Measurements from ENCODE around the gene CCDC192. TPM values are rescaled to one million over a fixed set of nuclear protein-coding genes. Genes with fewer than 3 reads are reported as not detected.

The CCDC192 gene, protein sequence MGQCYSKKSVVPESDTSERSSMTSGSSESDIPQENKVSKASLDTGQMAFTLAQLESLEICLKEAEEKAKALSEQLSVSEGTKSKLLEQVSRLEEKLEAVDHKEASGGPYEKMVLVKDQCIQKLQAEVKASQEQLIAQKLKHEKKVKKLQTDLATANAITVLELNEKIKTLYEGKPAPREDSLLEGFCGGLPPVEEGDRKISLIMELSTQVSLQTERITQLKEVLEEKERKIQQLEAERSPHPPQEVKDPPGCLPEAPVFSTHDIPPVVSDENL
- total RNA-seq, result not detected in 2 replicates

DNA sequence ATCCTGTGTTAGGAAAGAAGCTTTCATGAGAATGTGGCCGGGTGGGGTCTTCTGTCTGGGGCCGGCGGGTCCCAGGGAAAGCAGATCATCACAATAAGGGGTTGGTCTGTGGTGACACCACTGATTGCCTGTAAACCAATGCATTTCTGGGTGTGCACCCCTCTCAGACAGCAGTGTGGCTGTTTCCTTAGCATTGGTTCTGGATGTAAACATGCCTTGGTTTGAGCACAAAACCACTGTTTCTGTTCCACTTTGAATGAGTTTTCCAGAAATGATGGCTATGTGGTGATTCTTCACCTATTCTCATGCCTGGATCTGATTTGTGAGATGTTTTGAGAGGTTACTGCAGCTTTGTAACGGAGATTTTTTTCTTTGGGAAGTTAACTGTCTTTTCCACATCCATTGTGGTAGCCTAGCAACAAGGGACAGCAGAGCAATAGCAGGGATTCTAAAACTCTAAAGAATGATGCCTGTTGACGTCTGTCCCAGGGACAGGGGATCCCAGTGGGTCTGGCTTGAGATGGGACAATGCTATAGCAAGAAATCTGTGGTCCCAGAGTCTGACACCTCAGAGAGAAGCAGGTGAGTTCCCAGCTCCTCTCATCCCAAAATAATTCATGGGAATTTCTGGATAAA lies at the start of gene CCDC192:
TSS of gene CCDC192 (plus strand) at position 466 of the 636 bp plus-strand sequence. CDS start at position 521, 55 bp downstream.

Other genes starting within 250 kb of the CCDC192 start
- 60.4 and 78.1 TPM in 2 replicates for gene PRRC1, start 185.8 kb upstream of the CCDC192 start, total RNA-seq
- not detected in 2 replicates for gene CTXN3, start 54.3 kb upstream of the CCDC192 start, total RNA-seq

All from smooth muscle cell of trachea (primary cell).